Measurements from ENCODE around the gene VPS26B.

The VPS26B gene

DNA sequence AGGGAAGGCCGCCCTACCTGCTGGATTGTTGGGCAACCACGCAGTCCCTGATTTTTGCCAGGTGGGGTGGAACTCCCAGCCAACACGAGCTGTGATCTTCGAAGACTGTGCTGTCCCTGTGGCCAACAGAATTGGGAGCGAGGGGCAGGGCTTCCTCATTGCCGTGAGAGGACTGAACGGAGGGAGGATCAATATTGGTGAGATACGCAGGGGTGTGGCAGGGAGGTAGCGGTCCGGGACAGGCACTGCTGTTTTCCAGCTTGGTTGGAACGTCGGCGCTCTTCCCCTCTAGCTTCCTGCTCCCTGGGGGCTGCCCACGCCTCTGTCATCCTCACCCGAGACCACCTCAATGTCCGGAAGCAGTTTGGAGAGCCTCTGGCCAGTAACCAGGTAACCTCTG, 36.5 kb downstream of the VPS26B start:
- no peaks in the 10 kb centered on the region for H3K27me3 Mint-ChIP-seq
- H3K4me3 Mint-ChIP-seq: no peak overlapping the region
- H3K9me3 Mint-ChIP-seq (ENCODE audit: low read depth): no peaks in the 10 kb centered on the region
- no peak overlapping the region for H3K27ac Mint-ChIP-seq
- H3K4me1 Mint-ChIP-seq (ENCODE audit: low read depth): peaks cover 4% of the 10 kb centered on the region
- no peaks in the 10 kb centered on the region for H3K36me3 Mint-ChIP-seq

DNA sequence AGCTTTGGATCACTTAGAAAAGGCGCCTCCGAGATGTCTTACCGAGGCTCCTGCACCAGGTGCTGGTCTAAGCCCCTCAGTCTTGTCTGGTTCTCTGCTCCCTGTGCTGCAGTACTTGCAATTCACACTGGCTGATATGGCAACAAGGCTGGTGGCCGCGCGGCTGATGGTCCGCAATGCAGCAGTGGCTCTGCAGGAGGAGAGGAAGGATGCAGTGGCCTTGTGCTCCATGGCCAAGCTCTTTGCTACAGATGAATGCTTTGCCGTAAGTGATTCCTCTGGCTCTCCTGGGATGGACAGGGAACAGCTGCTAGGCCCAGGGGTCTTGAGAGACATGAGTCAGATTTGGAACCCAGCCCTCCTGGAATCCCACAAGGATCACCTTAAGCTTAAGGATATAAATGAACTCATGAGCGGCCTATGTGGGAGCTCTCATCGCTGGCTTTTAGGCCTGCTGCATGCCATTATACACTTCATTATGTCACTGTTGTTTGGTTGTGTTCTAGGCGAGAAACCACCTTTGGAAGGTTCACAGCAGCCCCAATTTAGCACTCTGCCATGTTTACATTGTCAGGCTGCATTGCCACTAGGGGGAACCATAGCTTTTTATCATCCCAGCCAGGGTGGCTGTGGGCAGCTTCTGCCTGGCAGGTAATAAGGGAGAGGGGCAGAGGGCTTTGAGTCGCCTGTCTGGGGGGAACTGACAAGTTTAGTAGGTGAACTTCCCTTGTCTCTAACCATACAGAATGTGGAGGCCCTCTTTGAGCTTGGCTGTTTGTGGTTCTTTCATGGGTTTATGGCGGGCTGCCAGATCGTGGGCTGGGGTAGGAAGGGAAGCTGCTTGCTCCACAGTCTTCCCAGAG, 37.4 kb downstream of the VPS26B start:
- no peaks in the 10 kb centered on the region for H3K36me3 Mint-ChIP-seq
- H3K4me1 Mint-ChIP-seq (ENCODE audit: low read depth): peaks cover 2% of the 10 kb centered on the region
- H3K4me3 Mint-ChIP-seq: no peak overlapping the region
- no peaks in the 10 kb centered on the region for H3K27me3 Mint-ChIP-seq
- no peak overlapping the region for H3K27ac Mint-ChIP-seq
- no peaks in the 10 kb centered on the region for H3K9me3 Mint-ChIP-seq (ENCODE audit: low read depth)

DNA sequence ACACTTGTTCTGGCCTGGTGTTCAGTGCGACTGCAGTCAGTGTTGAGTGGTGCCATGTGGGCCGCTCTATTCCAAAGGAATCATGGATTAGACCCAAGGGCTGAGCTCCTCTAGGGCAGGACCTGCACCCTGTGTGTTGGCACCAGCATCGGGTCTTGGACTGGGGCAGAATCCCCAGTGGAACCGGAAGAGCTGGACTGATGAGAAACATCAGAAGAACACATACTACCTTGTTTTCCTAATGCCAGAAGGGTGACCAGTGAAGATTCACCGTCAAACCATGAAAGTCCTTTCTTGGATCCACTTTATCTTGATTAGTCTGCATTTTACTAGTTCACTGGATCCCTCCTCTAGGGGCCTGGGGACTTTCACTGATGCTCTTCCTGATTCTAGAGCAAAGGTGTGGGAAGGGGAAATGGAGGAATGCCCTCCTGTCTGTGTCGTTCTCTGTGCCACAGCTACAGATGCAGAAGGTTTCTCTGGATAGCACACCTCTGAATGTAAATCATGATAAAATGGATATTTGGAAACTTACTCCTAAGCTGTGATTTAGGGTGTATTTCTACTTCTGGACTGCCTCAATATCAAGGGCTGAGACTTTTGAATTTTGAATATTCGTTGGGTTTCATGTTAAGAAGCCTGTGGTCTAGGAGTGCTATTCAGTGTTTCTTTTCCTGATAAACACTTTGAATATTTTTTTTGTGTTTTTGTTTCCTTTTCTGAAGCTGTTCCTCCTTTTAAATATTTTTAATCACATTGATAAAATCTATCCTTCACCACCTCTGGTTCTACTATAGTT, 40.7 kb downstream of the VPS26B start:
- Mint-ChIP-seq H3K9me3 (ENCODE audit: low read depth) (no peaks in the 10 kb centered on the region), H3K4me3 (no peak overlapping the region), H3K27me3 (no peaks in the 10 kb centered on the region), H3K4me1 (ENCODE audit: low read depth) (peaks cover 1% of the 10 kb centered on the region), H3K27ac (peak overlapping the region; percentile 68), H3K36me3 (no peaks in the 10 kb centered on the region)

GRCh38 chr11:134266440-134266839, 42.0 kb downstream of the VPS26B start:
- no peaks in the 10 kb centered on the region for H3K36me3 Mint-ChIP-seq
- no peaks in the 10 kb centered on the region for H3K9me3 Mint-ChIP-seq (ENCODE audit: low read depth)
- peaks cover 14% of the 10 kb centered on the region for H3K4me1 Mint-ChIP-seq (ENCODE audit: low read depth)
- H3K4me3 Mint-ChIP-seq: no peak overlapping the region
- no peaks in the 10 kb centered on the region for H3K27me3 Mint-ChIP-seq
- peak overlapping the region; percentile 29 for H3K27ac Mint-ChIP-seq

DNA sequence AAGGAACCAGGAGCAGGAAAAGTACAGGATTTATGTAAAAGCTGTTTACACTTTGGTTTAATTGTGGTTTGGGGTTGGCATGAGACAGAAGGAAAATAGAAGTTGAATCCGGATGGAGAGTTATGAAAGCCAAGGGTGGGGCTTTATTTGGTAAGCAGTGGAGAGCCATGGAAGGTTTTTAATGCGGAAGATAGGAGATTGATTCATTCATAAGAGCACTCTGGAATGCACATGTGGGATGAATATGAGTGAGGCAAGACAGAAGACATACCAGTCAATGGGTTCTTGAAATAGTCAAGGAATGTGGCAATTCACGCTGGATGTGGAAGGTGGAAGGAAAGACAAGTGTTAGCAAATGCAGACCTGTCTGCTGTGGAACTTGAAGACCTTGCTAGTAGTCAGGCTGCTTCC, 42.4 kb downstream of the VPS26B start:
- H3K36me3 Mint-ChIP-seq: no peaks in the 10 kb centered on the region
- H3K9me3 Mint-ChIP-seq (ENCODE audit: low read depth): no peaks in the 10 kb centered on the region
- peaks cover 16% of the 10 kb centered on the region for H3K4me1 Mint-ChIP-seq (ENCODE audit: low read depth)
- no peaks in the 10 kb centered on the region for H3K27me3 Mint-ChIP-seq
- H3K4me3 Mint-ChIP-seq: no peak overlapping the region
- no peak overlapping the region for H3K27ac Mint-ChIP-seq

- H3K4me3 Mint-ChIP-seq: no peak overlapping the region
- H3K4me1 Mint-ChIP-seq (ENCODE audit: low read depth): peaks cover 19% of the 10 kb centered on the region
- H3K27me3 Mint-ChIP-seq: no peaks in the 10 kb centered on the region
- H3K9me3 Mint-ChIP-seq (ENCODE audit: low read depth): no peaks in the 10 kb centered on the region
- H3K27ac Mint-ChIP-seq: no peak overlapping the region
- peaks cover 2% of the 10 kb centered on the region for H3K36me3 Mint-ChIP-seq
Measured at GRCh38 chr11:134267461-134267860, 43.0 kb downstream of the VPS26B start.

DNA sequence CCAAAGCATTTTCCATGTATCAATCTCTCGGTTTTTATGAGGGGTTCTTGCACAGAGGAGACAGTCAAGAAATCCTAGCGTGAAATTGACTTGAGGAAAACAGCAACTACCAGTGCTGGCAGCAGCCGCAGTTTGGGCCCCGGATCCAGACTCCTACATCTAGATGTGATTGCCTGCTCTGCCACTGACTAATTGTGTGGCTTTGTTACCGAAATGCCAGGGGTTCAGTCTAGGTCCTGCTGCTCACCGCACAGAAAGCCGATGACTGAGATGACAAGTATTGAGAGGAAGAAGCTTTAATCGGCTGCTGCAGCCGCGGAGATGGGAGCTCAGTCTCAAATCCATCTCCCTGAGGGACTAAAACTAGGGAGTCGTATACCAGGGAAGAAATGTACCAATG, 43.5 kb downstream of the VPS26B start:
- peaks cover 4% of the 10 kb centered on the region for H3K36me3 Mint-ChIP-seq
- H3K9me3 Mint-ChIP-seq (ENCODE audit: low read depth): no peaks in the 10 kb centered on the region
- H3K4me3 Mint-ChIP-seq: no peak overlapping the region
- no peaks in the 10 kb centered on the region for H3K27me3 Mint-ChIP-seq
- no peak overlapping the region for H3K27ac Mint-ChIP-seq
- peaks cover 24% of the 10 kb centered on the region for H3K4me1 Mint-ChIP-seq (ENCODE audit: low read depth)

- no peaks in the 10 kb centered on the region for H3K9me3 Mint-ChIP-seq (ENCODE audit: low read depth)
- peaks cover 4% of the 10 kb centered on the region for H3K36me3 Mint-ChIP-seq
- no peaks in the 10 kb centered on the region for H3K27me3 Mint-ChIP-seq
- H3K4me1 Mint-ChIP-seq (ENCODE audit: low read depth): peaks cover 47% of the 10 kb centered on the region
- H3K4me3 Mint-ChIP-seq: peak overlapping the region; percentile 34
- peak overlapping the region; percentile 41 for H3K27ac Mint-ChIP-seq
Measured at GRCh38 chr11:134270250-134270714, 45.8 kb downstream of the VPS26B start.

DNA sequence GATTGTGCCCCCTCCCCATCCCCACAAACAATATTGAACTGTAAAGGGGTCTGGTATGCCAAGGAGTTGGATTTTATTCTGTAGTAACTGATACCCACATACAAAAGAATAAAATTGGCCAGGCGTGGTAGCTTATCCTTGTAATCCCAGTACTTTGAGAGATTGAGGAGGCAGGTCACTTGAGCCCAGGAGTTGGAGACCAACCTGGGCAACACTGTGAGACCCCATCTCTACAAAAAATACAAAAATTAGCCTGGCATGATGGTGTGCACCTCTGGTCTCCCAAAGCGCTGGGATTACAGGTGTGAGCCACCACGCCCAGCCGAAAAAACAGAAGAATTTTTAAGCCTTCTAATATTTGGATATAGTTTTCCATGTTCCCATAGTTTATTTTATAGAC, 47.5 kb downstream of the VPS26B start:
- Mint-ChIP-seq H3K27me3 (no peaks in the 10 kb centered on the region), H3K4me3 (no peak overlapping the region), H3K36me3 (peaks cover 4% of the 10 kb centered on the region)

GRCh38 chr11:134272381-134273316, 48.2 kb downstream of the VPS26B start:
- Mint-ChIP-seq H3K9me3 (ENCODE audit: low read depth) (no peaks in the 10 kb centered on the region), H3K27me3 (peaks cover 2% of the 10 kb centered on the region), H3K4me1 (ENCODE audit: low read depth) (peaks cover 55% of the 10 kb centered on the region), H3K36me3 (peaks cover 6% of the 10 kb centered on the region), H3K4me3 (peak overlapping the region; percentile 25), H3K27ac (no peak overlapping the region)

More for the DNA sequence above, 47.5 kb downstream of the VPS26B start:
- Mint-ChIP-seq H3K9me3 (ENCODE audit: low read depth) (no peaks in the 10 kb centered on the region), H3K4me1 (ENCODE audit: low read depth) (peaks cover 52% of the 10 kb centered on the region), H3K27ac (no peak overlapping the region)

DNA sequence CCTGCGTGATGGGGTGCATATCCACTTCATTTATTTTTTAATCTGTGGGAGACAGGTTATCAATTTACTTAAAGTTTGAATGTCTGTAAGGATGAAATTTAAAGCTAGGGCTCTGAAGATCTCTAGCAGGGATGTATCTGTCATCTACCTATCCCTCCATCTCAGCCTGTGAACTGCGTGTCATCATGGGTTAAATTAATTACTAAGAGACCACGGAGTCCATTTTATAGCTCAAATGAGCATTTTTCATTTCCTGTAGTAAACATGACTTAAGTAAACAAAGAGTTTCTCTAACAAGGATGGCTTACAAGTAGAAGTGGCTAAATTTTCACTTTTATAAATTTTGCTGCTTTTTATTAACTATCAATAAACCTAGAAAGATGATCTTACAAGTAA, 48.8 kb downstream of the VPS26B start:
- Mint-ChIP-seq H3K27me3 (peaks cover 2% of the 10 kb centered on the region), H3K27ac (no peak overlapping the region), H3K9me3 (ENCODE audit: low read depth) (no peaks in the 10 kb centered on the region), H3K4me3 (peak overlapping the region; percentile 25), H3K36me3 (peaks cover 6% of the 10 kb centered on the region), H3K4me1 (ENCODE audit: low read depth) (peaks cover 55% of the 10 kb centered on the region)

DNA sequence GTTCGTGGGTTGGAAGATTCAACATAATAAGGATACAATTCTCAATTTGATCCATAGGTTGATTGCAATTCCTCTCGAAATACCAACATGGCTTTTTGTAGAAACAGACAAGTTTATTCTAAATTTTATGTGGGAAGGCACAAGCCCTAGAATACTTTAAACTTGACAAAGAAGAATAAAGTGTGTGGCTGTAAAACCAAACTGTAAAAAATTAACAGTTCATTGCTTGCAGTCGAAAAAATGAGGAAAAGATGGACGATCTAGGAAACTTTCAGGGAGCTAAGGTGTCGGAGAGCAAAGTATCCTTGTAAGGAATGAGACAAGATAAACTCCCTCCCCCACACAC, 50.7 kb downstream of the VPS26B start:
- peaks cover 53% of the 10 kb centered on the region for H3K4me1 Mint-ChIP-seq (ENCODE audit: low read depth)
- H3K4me3 Mint-ChIP-seq: peak overlapping the region; percentile 94
- H3K27ac Mint-ChIP-seq: peak overlapping the region; percentile 91
- H3K27me3 Mint-ChIP-seq: peaks cover 2% of the 10 kb centered on the region
- H3K36me3 Mint-ChIP-seq: peaks cover 6% of the 10 kb centered on the region
- no peaks in the 10 kb centered on the region for H3K9me3 Mint-ChIP-seq (ENCODE audit: low read depth)

GRCh38 chr11:134275534-134276395, 51.3 kb downstream of the VPS26B start, which contains the start of gene GLB1L3:
Gene GLB1L3, plus strand, starts transcription at chr11:134276379. Its CDS starts 362 bp downstream, at chr11:134276741.
- peaks cover 2% of the 10 kb centered on the region for H3K27me3 Mint-ChIP-seq
- H3K4me1 Mint-ChIP-seq (ENCODE audit: low read depth): peaks cover 47% of the 10 kb centered on the region
- H3K9me3 Mint-ChIP-seq (ENCODE audit: low read depth): no peaks in the 10 kb centered on the region

More at GRCh38 chr11:134275534-134276395, 51.3 kb downstream of the VPS26B start, which contains the start of gene GLB1L3:
- peak within 1 kb of the TSS; percentile 91 for H3K27ac Mint-ChIP-seq
- H3K4me3 Mint-ChIP-seq: peak within 1 kb of the TSS; percentile 94
- H3K36me3 Mint-ChIP-seq: peaks cover 6% of the 10 kb centered on the region

All from activated naive CD8-positive, alpha-beta T cell (primary cell).